Activated CD4-positive, alpha-beta T cell treated with anti-CD3 and anti-CD28 coated beads, Interleukin-2, amount 50 U/mL, for 1 hour (primary cell): ENCODE results near the gene TAS2R41.

ENCODE experiments used
- DNase-seq: peaks from one replicate; pipeline ENCODE4 v3.0.0-alpha.2; 2020

TAS2R41 gene

GRCh38 chr7:143477501-143478150, at the start of gene TAS2R41:
TAS2R41 (plus strand) TSS chr7:143477873; CDS start chr7:143477873, 0 bp downstream.
- no peak for DNase-seq

- DNase-seq = no peak
Measured at GRCh38 chr7:143429770-143430698, 47.6 kb upstream of the TAS2R41 start.

GRCh38 chr7:143431109-143431508, 46.6 kb upstream of the TAS2R41 start:
- DNase-seq = no peak

GRCh38 chr7:143433759-143434158, 43.9 kb upstream of the TAS2R41 start:
- no peak for DNase-seq

- DNase-seq = no peak
Measured at GRCh38 chr7:143434660-143435059, 43.0 kb upstream of the TAS2R41 start.

GRCh38 chr7:143435266-143435665, 42.4 kb upstream of the TAS2R41 start:
- no peak for DNase-seq

GRCh38 chr7:143436325-143436946, 41.2 kb upstream of the TAS2R41 start:
- no peak for DNase-seq

GRCh38 chr7:143437578-143437977, 40.1 kb upstream of the TAS2R41 start:
- no peak for DNase-seq

GRCh38 chr7:143439866-143440265, 37.8 kb upstream of the TAS2R41 start:
- no peak for DNase-seq

GRCh38 chr7:143443153-143443552, 34.5 kb upstream of the TAS2R41 start, which contains the start of gene TAS2R60:
TAS2R60 (plus strand) TSS chr7:143443453; CDS start chr7:143443453, 0 bp downstream.
- no peak for DNase-seq

- DNase-seq = no peak
Measured at GRCh38 chr7:143444063-143444782, 33.5 kb upstream of the TAS2R41 start.

GRCh38 chr7:143444785-143445184, 32.9 kb upstream of the TAS2R41 start:
- DNase-seq = no peak

GRCh38 chr7:143447466-143447865, 30.2 kb upstream of the TAS2R41 start:
- DNase-seq = no peak

GRCh38 chr7:143448429-143448828, 29.2 kb upstream of the TAS2R41 start:
- no peak for DNase-seq

- DNase-seq = no peak
Measured at GRCh38 chr7:143449793-143450192, 27.9 kb upstream of the TAS2R41 start.

GRCh38 chr7:143451122-143451521, 26.6 kb upstream of the TAS2R41 start:
- DNase-seq = no peak

GRCh38 chr7:143451746-143452145, 25.9 kb upstream of the TAS2R41 start:
- no peak for DNase-seq

GRCh38 chr7:143452495-143452894, 25.2 kb upstream of the TAS2R41 start:
- no peak for DNase-seq

GRCh38 chr7:143454091-143454680, 23.5 kb upstream of the TAS2R41 start:
- no peak for DNase-seq

GRCh38 chr7:143455491-143455890, 22.2 kb upstream of the TAS2R41 start:
- no peak for DNase-seq

GRCh38 chr7:143455942-143456341, 21.7 kb upstream of the TAS2R41 start:
- DNase-seq = no peak

GRCh38 chr7:143456992-143457793, 20.5 kb upstream of the TAS2R41 start:
- no peak for DNase-seq
